ENCODE results near the gene TMEM203. TPM values are rescaled to one million over a fixed set of nuclear protein-coding genes. Genes with fewer than 3 reads are reported as not detected.
A peak's percentile ranks its signal among the peaks of the same experiment; 100 is the strongest.
"Not testable (repeated sequence)": the region's sequence is repeated elsewhere in the genome, so short reads cannot be mapped to it uniquely, and the experiment has no call there.

The TMEM203 gene
- polyA plus RNA-seq, 1 experiment, result 43.8 TPM

- no peak overlapping the region for H3K4me3 ChIP-seq (ENCODE audit: low read depth, low read length)
- ChIA-PET CTCF (interaction anchor here (1.3 to 2.5 kb wide), 5 partner anchors 7 to 180 kb away, joined by 3 to 10 read pairs (median 5); partner anchors contain the start of genes RNF224 and STPG3), POLR2A (interaction anchor here (0.9 kb wide), 1 partner anchor 11 kb away, joined by 3 read pairs; the partner anchor contains the start of gene NELFB)
Measured at GRCh38 chr9:137243626-137244485, 38.4 kb upstream of the TMEM203 start.

GRCh38 chr9:137243266-137243625 lies 37.8 kb upstream of the TMEM203 start:
- not testable (repeated sequence) for DNase-seq (ENCODE audit: low read depth); H3K27me3 ChIP-seq (ENCODE audit: control insufficient read depth, insufficient read depth, low read length); H3K4me3 ChIP-seq (ENCODE audit: low read depth, low read length)
- CTCF ChIA-PET, result interaction anchor here (1.0 to 1.7 kb wide), 5 partner anchors 8 to 300 kb away, joined by 3 to 5 read pairs (median 3); partner anchors contain the start of genes NELFB, RNF224 and STPG3
- POLR2A ChIA-PET, result interaction anchor here (1.4 kb wide), 1 partner anchor 11 kb away, joined by 4 read pairs; the partner anchor contains the start of gene NELFB
- H3K36me3 ChIP-seq (ENCODE audit: control insufficient read depth, insufficient read depth, low read length), result peaks cover 11% of the 10 kb centered on the region

More at GRCh38 chr9:137243626-137244485, 38.4 kb upstream of the TMEM203 start:
- H3K36me3 ChIP-seq (ENCODE audit: control insufficient read depth, insufficient read depth, low read length), result peaks cover 11% of the 10 kb centered on the region
- DNase-seq (ENCODE audit: low read depth), result no peak
- H3K27me3 ChIP-seq (ENCODE audit: control insufficient read depth, insufficient read depth, low read length), result no peaks in the 10 kb centered on the region
- TF ChIP-seq CTCF (IDR thresholded peaks at IDR 0.05; ENCODE audit: insufficient read depth, low read depth, low read length), result 0 out of 2 replicates have a peak, but pooled peaks have one; percentile 7

DNA sequence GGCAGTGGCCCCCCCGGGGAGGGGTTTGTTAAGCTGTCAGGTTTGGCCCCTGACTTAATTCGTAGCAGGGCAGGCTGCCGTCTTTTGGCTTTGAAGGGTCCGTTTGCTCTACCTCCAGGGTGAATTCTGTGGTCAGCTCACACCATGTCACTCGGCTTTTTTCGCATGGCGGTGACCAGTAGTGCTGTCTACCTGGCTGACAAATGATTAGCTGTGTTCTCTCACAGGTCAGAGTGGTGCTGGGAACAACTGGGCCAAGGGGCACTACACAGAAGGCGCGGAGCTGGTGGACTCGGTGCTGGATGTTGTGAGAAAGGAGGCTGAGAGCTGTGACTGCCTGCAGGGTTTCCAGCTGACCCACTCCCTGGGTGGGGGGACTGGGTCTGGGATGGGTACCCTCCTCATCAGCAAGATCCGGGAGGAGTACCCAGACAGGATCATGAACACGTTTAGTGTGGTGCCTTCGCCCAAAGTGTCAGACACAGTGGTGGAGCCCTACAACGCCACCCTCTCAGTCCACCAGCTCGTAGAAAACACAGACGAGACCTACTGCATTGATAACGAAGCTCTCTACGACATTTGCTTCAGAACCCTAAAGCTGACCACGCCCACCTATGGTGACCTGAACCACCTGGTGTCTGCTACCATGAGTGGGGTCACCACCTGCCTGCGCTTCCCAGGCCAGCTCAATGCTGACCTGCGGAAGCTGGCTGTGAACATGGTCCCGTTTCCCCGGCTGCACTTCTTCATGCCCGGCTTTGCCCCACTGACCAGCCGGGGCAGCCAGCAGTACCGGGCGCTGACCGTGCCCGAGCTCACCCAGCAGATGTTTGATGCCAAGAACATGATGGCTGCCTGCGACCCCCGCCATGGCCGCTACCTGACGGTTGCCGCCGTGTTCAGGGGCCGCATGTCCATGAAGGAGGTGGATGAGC lies 37.1 kb upstream of the TMEM203 start:
- no peak for DNase-seq (ENCODE audit: low read depth)
- Histone ChIP-seq H3K36me3 (ENCODE audit: control insufficient read depth, insufficient read depth, low read length) (peaks cover 11% of the 10 kb centered on the region), H3K4me3 (ENCODE audit: low read depth, low read length) (peak overlapping the region; percentile 97), H3K27me3 (ENCODE audit: control insufficient read depth, insufficient read depth, low read length) (no peaks in the 10 kb centered on the region)
- ChIA-PET POLR2A (interaction anchor here (1.4 kb wide), 1 partner anchor 12 kb away, joined by 4 read pairs; the partner anchor contains the start of gene NELFB), CTCF (interaction anchor here (1.0 to 1.7 kb wide), 6 partner anchors 9 to 300 kb away, joined by 3 to 6 read pairs (median 4); partner anchors contain the start of genes NELFB, RNF224 and STPG3)
- no peak for TF ChIP-seq CTCF (IDR thresholded peaks at IDR 0.05; ENCODE audit: insufficient read depth, low read depth, low read length)

GRCh38 chr9:137241490-137242268 lies 36.2 kb upstream of the TMEM203 start:
- TF ChIP-seq CTCF (IDR thresholded peaks at IDR 0.05; ENCODE audit: insufficient read depth, low read depth, low read length), result no peak
- CTCF ChIA-PET, result interaction anchor here (1.0 to 2.5 kb wide), 7 partner anchors 10 to 195 kb away, joined by 3 to 13 read pairs (median 5); partner anchors contain the start of genes NPDC1, RNF224 and STPG3
- Histone ChIP-seq H3K36me3 (ENCODE audit: control insufficient read depth, insufficient read depth, low read length) (peaks cover 11% of the 10 kb centered on the region), H3K4me3 (ENCODE audit: low read depth, low read length) (peak overlapping the region; percentile 97), H3K27me3 (ENCODE audit: control insufficient read depth, insufficient read depth, low read length) (no peaks in the 10 kb centered on the region)
- no peak for DNase-seq (ENCODE audit: low read depth)
- POLR2A ChIA-PET, result interaction anchor here (1.4 kb wide), 1 partner anchor 13 kb away, joined by 4 read pairs; the partner anchor contains the start of gene NELFB

All from BJ (cell line).